Trophoblast cell (in vitro differentiated cells and primary cell): ENCODE measurements around the gene AEBP1.

Experiments
- DNase-seq, 2 donors: peaks; one replicate each; pipeline ENCODE4 v3.0.0-alpha.2; 2016
- H2AFZ ChIP-seq: 2 replicates; pipeline ENCODE4 v1.6.1; 2013; ENCODE audit warnings: low read length, moderate library complexity, mild to moderate bottlenecking; ENCODE audit not compliant: insufficient read depth, poor library complexity
- H2AK5ac ChIP-seq: 2 replicates; pipeline ENCODE4 v1.6.1; 2013; ENCODE audit warnings: mild to moderate bottlenecking, low read length
- H2BK120ac ChIP-seq: 2 replicates; pipeline ENCODE4 v1.6.1; 2013; ENCODE audit warnings: low read length, mild to moderate bottlenecking, moderate library complexity; ENCODE audit not compliant: insufficient read depth, poor library complexity
- H2BK12ac ChIP-seq: 2 replicates; pipeline ENCODE4 v1.6.1; 2013; ENCODE audit warnings: mild to moderate bottlenecking, low read length, moderate library complexity
- H2BK5ac ChIP-seq: 2 replicates; pipeline ENCODE4 v1.6.1; 2013; ENCODE audit warnings: low read length, low read depth, moderate library complexity, mild to moderate bottlenecking; ENCODE audit not compliant: poor library complexity
- H3K14ac ChIP-seq: 2 replicates; pipeline ENCODE4 v1.6.1; 2013; ENCODE audit warnings: mild to moderate bottlenecking, low read length
- H3K18ac ChIP-seq: 2 replicates; pipeline ENCODE4 v1.6.1; 2013; ENCODE audit warnings: mild to moderate bottlenecking, low read length
- H3K23ac ChIP-seq: 2 replicates; pipeline ENCODE4 v1.6.1; 2013; ENCODE audit warnings: low read length
- H3K27ac ChIP-seq: 2 replicates; pipeline ENCODE4 v1.5.1; 2013; ENCODE audit warnings: low read depth, mild to moderate bottlenecking, inconsistent platforms, low read length, moderate library complexity
- H3K27me3 ChIP-seq: 2 replicates; pipeline ENCODE4 v1.6.1; 2013; ENCODE audit warnings: inconsistent platforms, mild to moderate bottlenecking, low read length, moderate library complexity; ENCODE audit not compliant: insufficient read depth
- H3K36me3 ChIP-seq, 2 experiments: 1 replicate in 1 of 2; 2 replicates in 1 of 2; pipeline ENCODE4 v1.6.1; 2013; ENCODE audit warnings: low read length in 2 of 2, mild to moderate bottlenecking in 2 of 2, moderate library complexity in 1 of 2; ENCODE audit not compliant: insufficient read depth in 2 of 2, control insufficient read depth in 1 of 2
- H3K4ac ChIP-seq: 2 replicates; pipeline ENCODE4 v1.6.1; 2013; ENCODE audit warnings: low read depth, mild to moderate bottlenecking, low read length, moderate library complexity
- H3K4me1 ChIP-seq, 2 experiments: 1 replicate in 1 of 2; 2 replicates in 1 of 2; pipeline ENCODE4 v1.6.1; 2013; ENCODE audit warnings: low read length in 2 of 2, mild to moderate bottlenecking in 2 of 2, moderate library complexity in 1 of 2; ENCODE audit not compliant: insufficient read depth in 2 of 2, control insufficient read depth in 1 of 2
- H3K4me2 ChIP-seq: 2 replicates; pipeline ENCODE4 v1.6.1; 2013; ENCODE audit warnings: inconsistent platforms, mild to moderate bottlenecking, low read length, moderate library complexity
- H3K4me3 ChIP-seq: 2 replicates; pipeline ENCODE4 v1.5.1; 2013; ENCODE audit warnings: mild to moderate bottlenecking, low read depth, low read length, inconsistent platforms
- H3K79me1 ChIP-seq: one replicate; pipeline ENCODE4 v1.6.1; 2013; ENCODE audit warnings: low read length
- H3K79me2 ChIP-seq: 2 replicates; pipeline ENCODE4 v1.6.1; 2013; ENCODE audit warnings: low read length, mild to moderate bottlenecking; ENCODE audit not compliant: control insufficient read depth, insufficient read depth, poor library complexity
- H3K9ac ChIP-seq: 2 replicates; pipeline ENCODE4 v1.6.1; 2013; ENCODE audit warnings: mild to moderate bottlenecking, low read length
- H3K9me3 ChIP-seq: 2 replicates; pipeline ENCODE4 v1.6.1; 2013; ENCODE audit warnings: low read depth, mild to moderate bottlenecking, control low read depth, inconsistent platforms, low read length; ENCODE audit not compliant: insufficient read depth
- H4K12ac ChIP-seq: 2 replicates; pipeline ENCODE4 v1.6.1; 2013; ENCODE audit warnings: low read depth, mild to moderate bottlenecking, low read length, moderate library complexity
- H4K8ac ChIP-seq: 2 replicates; pipeline ENCODE4 v1.6.1; 2013; ENCODE audit warnings: low read depth, mild to moderate bottlenecking, low read length, moderate library complexity
- H4K91ac ChIP-seq: one replicate; pipeline ENCODE4 v1.6.1; 2013; ENCODE audit warnings: low read depth, mild to moderate bottlenecking, low read length, moderate library complexity
- WGBS: extraction: QIAGEN DNeasy Blood & Tissue Kit; methylation state at CpG from one replicate; pipeline ENCODE4 v1.1.7; 2013; ENCODE audit warnings: missing lambda C conversion rate; ENCODE audit not compliant: insufficient read length, insufficient coverage; ENCODE audit errors: extremely low coverage; 5-methylcytosine and 5-hydroxymethylcytosine counted together

The AEBP1 gene

DNA sequence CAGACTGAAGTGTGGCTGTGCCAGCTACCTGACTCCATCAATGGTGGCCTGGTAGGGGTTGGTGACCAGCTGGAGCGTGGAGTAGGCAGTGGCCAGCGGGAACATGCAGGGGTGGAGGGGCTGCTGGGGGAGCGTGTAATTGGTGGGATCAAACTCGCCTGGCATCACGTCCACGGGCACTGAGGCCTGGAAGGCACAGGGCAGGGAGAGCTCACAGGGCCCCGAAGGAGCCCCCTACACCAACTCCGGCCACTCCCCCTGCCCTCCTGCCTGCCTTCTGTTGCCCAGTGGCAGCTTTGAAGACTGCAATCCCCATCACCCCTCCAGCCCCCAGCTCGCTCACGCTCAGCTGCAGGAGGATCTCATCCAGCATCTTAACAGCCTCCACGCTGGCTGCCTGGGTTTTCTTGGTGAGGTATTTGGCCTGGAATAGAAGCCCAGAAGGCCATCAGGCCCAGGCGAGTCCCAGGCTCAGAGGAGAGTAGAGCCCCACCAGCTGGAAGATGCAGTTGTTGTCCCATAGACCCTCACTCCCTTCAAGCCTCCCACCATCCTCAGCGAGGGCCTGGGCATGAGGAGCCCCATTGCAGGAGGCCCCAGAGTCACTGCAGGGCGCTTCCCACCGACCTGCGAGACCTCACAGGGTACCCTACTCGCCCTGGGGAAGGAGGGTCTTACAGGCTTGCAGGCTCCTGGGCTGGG is 12.1 kb downstream of the AEBP1 start:
- no CpG with 5 or more reads among the region's 17 CpGs for WGBS

GRCh38 chr7:44116789-44117666 is 12.9 kb downstream of the AEBP1 start:
- H3K9ac ChIP-seq: no peak overlapping the region
- no peak overlapping the region for H3K4me2 ChIP-seq
- no peak overlapping the region for H2BK120ac ChIP-seq
- no peaks in the 10 kb centered on the region for H3K27me3 ChIP-seq
- no peak overlapping the region for H3K14ac ChIP-seq
- WGBS: no CpG with 5 or more reads among the region's 25 CpGs
- no peak overlapping the region for H2BK12ac ChIP-seq
- no peak overlapping the region for H2BK5ac ChIP-seq
- no peak overlapping the region for H4K8ac ChIP-seq
- no peak overlapping the region for H3K4ac ChIP-seq
- H4K91ac ChIP-seq: no peak overlapping the region
- H4K12ac ChIP-seq: no peak overlapping the region
- no peak for DNase-seq
- H3K79me2 ChIP-seq: no peaks in the 10 kb centered on the region
- H3K4me3 ChIP-seq: no peak overlapping the region
- H3K4me1 ChIP-seq: no peaks in the 10 kb centered on the region
- H2AFZ ChIP-seq: no peak overlapping the region
- no peak overlapping the region for H3K27ac ChIP-seq
- H3K23ac ChIP-seq: no peak overlapping the region
- H3K9me3 ChIP-seq: no peaks in the 10 kb centered on the region
- no peak overlapping the region for H3K18ac ChIP-seq
- H3K79me1 ChIP-seq: no peaks in the 10 kb centered on the region
- H3K36me3 ChIP-seq: peaks cover 76 to 80% of the 10 kb centered on the region in 2 experiments
- no peak overlapping the region for H2AK5ac ChIP-seq

More for the DNA sequence above, 12.1 kb downstream of the AEBP1 start:
- no peak overlapping the region for H4K8ac ChIP-seq
- no peak overlapping the region for H3K27ac ChIP-seq
- no peak overlapping the region for H2BK5ac ChIP-seq
- no peak overlapping the region for H2BK12ac ChIP-seq
- H3K36me3 ChIP-seq: peaks cover 82% of the 10 kb centered on the region in 2 experiments
- H4K12ac ChIP-seq: no peak overlapping the region
- no peak overlapping the region for H3K14ac ChIP-seq
- no peak overlapping the region for H3K4me3 ChIP-seq
- H2AFZ ChIP-seq: no peak overlapping the region
- no peak overlapping the region for H2AK5ac ChIP-seq
- H3K4me2 ChIP-seq: no peak overlapping the region
- H3K4ac ChIP-seq: no peak overlapping the region
- no peak for DNase-seq
- no peak overlapping the region for H4K91ac ChIP-seq
- no peaks in the 10 kb centered on the region for H3K79me2 ChIP-seq
- no peaks in the 10 kb centered on the region for H3K27me3 ChIP-seq
- no peak overlapping the region for H2BK120ac ChIP-seq
- no peak overlapping the region for H3K18ac ChIP-seq
- H3K4me1 ChIP-seq: no peaks in the 10 kb centered on the region
- H3K9ac ChIP-seq: no peak overlapping the region
- H3K23ac ChIP-seq: no peak overlapping the region
- no peaks in the 10 kb centered on the region for H3K9me3 ChIP-seq
- no peaks in the 10 kb centered on the region for H3K79me1 ChIP-seq

- no peaks in the 10 kb centered on the region for H3K27me3 ChIP-seq
- no peaks in the 10 kb centered on the region for H3K79me1 ChIP-seq
- H3K4me3 ChIP-seq: no peak overlapping the region
- no peak overlapping the region for H2AK5ac ChIP-seq
- no peak overlapping the region for H4K12ac ChIP-seq
- no peak overlapping the region for H4K8ac ChIP-seq
- no peak overlapping the region for H3K4me2 ChIP-seq
- no peak overlapping the region for H3K9ac ChIP-seq
- no peaks in the 10 kb centered on the region for H3K9me3 ChIP-seq
- H2BK120ac ChIP-seq: no peak overlapping the region
- H3K36me3 ChIP-seq: peaks cover 68 to 72% of the 10 kb centered on the region in 2 experiments
- H3K14ac ChIP-seq: no peak overlapping the region
- H3K23ac ChIP-seq: no peak overlapping the region
- no peak overlapping the region for H2AFZ ChIP-seq
- H3K79me2 ChIP-seq: no peaks in the 10 kb centered on the region
- H3K27ac ChIP-seq: no peak overlapping the region
- no peak overlapping the region for H2BK5ac ChIP-seq
- H2BK12ac ChIP-seq: no peak overlapping the region
- no peak overlapping the region for H3K4ac ChIP-seq
- WGBS: no CpG with 5 or more reads among the region's 13 CpGs
- no peak for DNase-seq
- peaks cover 0 to 2% of the 10 kb centered on the region in 2 experiments for H3K4me1 ChIP-seq
- H3K18ac ChIP-seq: no peak overlapping the region
- no peak overlapping the region for H4K91ac ChIP-seq
Measured at GRCh38 chr7:44117801-44118429, 13.8 kb downstream of the AEBP1 start.

- no peaks in the 10 kb centered on the region for H3K27me3 ChIP-seq
- no CpG with 5 or more reads among the region's 8 CpGs for WGBS
- no peak overlapping the region for H2BK120ac ChIP-seq
- no peak overlapping the region for H4K8ac ChIP-seq
- no peak overlapping the region for H3K4me2 ChIP-seq
- no peak overlapping the region for H2BK12ac ChIP-seq
- no peak overlapping the region for H3K14ac ChIP-seq
- H4K91ac ChIP-seq: no peak overlapping the region
- H3K4ac ChIP-seq: no peak overlapping the region
- no peak overlapping the region for H3K27ac ChIP-seq
- H2BK5ac ChIP-seq: no peak overlapping the region
- no peak overlapping the region for H3K9ac ChIP-seq
- H3K9me3 ChIP-seq: no peaks in the 10 kb centered on the region
- H4K12ac ChIP-seq: no peak overlapping the region
- H3K4me3 ChIP-seq: no peak overlapping the region
- H2AFZ ChIP-seq: no peak overlapping the region
- H2AK5ac ChIP-seq: no peak overlapping the region
- no peak overlapping the region for H3K18ac ChIP-seq
- no peak overlapping the region for H3K23ac ChIP-seq
- no peak for DNase-seq
- H3K79me1 ChIP-seq: peaks cover 6% of the 10 kb centered on the region
- H3K4me1 ChIP-seq: peaks cover 0 to 2% of the 10 kb centered on the region in 2 experiments
- peaks cover 50 to 53% of the 10 kb centered on the region in 2 experiments for H3K36me3 ChIP-seq
- no peaks in the 10 kb centered on the region for H3K79me2 ChIP-seq
Measured at GRCh38 chr7:44119829-44120380, 15.8 kb downstream of the AEBP1 start.
